HG02623 (cell line): ENCODE data around the gene FHAD1.

Experiments
- ATAC-seq: cut with Tn5 transposase; IDR thresholded peaks from one replicate; pipeline ENCODE4 v1.9.1; 2021; ENCODE audit warnings: moderate library complexity; ENCODE audit not compliant: unreplicated experiment

FHAD1 gene

DNA sequence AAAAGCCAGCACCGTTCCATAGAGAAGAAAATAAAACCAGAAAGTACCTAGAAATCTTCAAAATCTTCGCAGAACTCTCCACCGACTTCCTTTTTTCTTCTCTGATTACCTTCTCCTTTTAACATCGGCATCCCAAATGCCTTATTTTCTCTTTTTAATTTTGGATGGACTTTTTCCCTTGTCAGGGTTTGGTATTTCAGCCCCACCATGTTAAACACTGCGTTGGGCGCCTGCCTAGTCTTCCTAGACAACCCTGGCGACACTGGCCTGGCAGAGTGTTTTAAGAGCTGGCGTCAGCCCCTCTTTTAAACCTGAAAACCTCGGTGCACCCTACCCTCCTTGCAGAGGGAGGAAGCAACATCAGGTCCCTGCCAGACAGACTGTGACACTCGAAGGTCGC is 96.7 kb downstream of the FHAD1 start:
- no peak for ATAC-seq

DNA sequence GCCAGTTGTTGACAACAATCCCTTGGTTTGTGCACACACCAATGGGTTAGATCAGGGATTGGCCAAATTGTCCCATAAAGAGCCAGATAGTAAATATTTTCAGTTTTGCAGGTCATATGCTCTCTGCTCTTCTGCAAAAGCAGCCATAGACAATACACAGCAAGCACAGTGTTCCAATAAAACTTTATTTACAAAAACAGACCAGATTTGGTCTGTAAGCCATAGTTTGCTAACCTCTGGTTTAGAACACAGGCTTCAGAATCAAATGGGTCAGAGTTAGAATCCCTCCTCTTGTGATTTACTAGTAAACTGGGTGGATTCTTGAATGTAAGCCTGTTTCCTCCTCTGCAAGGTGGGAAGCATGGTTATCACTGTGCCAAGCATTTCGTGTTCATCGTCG is 97.4 kb downstream of the FHAD1 start:
- no peak for ATAC-seq

DNA sequence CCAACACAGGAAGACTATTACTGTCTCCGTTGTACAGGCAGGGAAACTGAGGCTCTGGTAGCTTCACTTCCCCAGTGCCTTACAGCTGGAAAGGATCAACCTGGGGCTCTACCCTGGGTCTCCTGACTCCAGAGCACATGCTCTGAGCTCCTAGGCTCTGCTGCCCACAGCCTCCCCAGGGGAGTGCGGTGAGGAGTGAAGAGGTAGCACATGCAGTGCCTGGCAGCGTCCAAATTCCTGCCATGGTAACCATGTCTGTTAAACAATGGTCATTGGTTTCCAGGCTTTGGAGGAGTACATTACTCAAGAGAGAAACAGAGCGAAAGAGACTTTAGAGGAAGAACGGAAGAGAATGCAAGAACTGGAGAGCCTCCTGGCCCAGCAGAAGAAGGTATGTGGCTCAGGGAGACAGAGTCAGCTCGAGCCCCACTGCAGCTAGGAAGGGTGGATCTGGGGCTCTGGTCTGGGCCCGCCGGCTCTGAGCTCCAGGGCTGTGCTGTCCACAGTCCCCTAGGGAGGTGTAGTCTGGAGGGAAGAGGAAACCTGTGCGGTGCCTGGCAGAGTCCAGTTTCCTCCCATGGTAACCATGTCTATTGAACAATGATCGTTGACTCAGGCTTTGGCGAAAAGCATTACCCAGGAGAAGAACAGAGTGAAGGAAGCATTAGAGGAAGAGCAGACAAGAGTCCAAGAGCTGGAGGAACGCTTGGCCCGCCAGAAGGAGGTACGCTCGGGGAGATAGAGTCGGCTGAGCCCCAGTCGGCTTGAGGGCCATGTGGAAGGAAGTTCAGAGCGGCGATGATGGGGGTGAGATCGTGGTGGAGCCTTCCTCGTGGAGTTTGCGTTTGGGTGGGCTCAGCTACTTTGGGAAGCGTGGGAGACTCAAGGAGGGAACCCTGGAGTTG is 98.0 kb downstream of the FHAD1 start:
- ATAC-seq, result no peak

DNA sequence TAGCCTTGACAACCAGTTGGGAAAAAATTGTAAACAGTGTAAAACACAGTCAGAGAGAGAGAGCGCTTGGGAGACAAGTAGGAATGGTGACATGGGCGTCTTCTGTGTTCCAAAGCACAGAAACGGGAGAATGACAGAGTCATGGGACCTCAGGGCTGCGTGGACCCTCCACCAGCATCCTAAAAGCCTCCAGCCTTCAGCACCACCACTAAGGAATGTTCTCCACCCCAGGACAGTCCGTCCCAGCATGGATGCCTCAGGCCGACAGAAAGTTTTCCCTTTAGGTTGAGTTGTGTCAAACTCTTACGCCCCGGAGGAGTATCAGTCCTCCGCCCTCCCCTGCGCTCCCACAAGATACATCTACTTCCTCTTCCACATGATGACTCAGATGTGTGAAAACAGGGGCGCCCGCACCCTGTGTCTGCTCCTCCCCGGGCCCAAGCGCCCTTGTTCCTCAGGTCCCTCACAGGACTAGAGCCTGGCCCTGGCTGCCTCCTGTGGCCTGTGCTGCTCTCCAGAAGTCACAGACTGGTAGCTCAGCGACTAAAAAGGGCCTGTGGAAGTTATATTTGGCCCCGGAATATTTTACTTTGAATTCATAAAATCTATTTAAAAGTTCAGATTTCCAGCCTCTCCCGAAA is 98.8 kb downstream of the FHAD1 start:
- no peak for ATAC-seq

DNA sequence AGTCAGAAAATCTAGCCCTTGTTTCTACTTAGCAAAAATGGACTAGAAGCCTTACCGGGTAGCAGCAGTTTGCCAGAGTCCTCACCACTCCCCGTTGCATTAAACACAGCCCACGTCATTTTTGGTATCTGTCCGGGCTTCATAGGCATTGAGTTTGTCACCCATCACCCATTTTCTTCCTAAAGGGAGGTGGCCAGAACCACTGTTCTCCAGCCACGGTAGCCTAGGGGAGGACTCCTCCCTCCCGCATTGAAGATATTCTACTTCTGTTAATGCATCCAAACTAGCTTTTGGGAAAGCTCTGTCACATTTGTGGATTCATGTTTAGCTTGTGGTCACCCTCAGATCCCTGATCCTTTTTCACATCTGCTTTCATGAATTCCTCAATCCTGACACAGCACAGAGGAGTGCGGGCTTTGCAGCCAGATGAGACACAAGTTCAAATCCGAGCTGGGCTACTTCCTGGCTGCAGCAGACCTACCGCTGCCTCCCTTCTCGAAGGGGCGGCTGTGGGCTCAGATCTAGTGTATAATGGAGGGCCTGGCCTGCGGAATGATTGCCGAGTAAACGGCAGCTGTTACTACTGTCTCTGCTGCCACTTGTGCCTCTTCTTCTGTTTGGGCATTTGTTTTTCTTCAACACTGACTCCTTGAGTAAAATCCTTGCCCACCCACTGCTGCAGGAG is 99.5 kb downstream of the FHAD1 start:
- ATAC-seq, result no peak

DNA sequence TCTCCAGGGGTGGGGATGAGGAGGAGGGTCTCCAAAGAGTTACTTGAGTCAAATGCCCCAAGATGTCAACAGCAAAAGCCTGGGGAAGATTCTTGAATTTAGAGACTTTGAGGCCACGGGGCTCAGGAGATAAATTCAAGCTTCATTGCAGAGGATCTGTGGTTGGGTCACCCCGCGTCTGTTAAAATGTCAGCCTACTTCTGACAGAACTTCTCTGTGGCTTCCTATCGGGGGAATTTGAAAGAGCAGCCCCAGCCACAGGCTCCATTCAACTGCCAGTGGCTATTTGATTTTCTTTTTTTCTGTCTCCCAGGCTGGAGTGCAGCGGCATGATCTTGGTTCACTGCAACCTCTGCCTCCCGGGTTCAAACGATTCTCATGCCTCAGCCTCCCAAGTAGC is 100.2 kb downstream of the FHAD1 start:
- no peak for ATAC-seq

DNA sequence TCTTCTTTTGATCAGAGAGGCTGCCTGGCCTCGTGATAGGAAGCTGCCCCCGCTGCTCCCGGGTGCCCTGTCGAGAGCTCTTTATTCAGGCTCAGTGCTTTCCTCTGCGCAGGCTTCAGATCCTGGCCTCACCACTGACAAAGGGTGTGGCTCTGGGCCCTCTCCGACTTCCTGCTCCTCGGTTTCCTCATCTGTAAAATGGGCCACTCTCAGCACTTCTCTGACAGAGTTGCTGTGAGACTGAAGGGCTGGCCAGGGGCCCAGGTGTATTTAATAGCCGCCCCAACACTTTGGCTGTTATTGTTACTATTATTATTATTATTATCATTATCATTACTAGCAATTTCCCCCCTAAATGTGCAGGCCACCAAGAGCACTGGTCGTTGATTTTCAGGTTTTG is 101.6 kb downstream of the FHAD1 start:
- ATAC-seq, result no peak

DNA sequence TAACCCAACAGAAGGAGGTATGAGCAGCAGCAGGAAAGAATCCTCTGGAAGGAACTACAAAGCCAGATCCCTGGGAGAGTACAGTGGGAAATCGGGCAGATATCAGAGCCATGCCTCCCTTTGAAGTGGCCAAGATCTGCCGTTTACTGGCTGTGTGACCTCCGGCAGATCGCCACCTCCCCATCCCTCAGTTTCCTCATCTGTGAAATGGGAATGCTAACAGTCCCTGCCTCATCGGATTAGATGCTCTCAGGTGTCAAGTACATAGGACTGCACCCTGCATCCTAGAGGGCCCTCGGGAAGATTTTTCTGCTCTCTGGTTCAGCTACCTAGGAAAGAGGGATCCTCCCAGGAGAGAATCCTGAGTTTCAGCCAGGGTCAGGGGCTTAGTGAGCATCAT is 102.1 kb downstream of the FHAD1 start:
- ATAC-seq, result no peak

DNA sequence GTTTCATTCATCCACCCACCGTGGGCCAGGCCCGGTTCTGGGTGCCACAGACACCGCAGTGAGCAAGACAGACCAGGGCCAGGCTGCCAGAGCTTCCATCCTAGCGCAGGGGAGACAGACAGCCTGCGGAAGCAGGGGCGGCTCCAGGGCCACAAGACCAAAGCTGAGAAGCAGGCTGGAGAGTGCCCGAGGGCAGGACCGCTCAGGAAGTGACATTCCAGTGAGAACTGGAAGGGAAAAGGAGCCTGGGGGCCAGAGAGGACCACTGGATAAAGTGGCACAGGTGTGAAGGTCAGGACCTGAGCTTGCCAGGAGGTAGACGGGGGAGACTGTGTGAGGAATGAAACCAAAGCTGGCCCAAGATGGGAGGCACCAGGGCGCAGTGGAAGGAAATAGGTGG is 103.1 kb downstream of the FHAD1 start:
- ATAC-seq, result no peak

DNA sequence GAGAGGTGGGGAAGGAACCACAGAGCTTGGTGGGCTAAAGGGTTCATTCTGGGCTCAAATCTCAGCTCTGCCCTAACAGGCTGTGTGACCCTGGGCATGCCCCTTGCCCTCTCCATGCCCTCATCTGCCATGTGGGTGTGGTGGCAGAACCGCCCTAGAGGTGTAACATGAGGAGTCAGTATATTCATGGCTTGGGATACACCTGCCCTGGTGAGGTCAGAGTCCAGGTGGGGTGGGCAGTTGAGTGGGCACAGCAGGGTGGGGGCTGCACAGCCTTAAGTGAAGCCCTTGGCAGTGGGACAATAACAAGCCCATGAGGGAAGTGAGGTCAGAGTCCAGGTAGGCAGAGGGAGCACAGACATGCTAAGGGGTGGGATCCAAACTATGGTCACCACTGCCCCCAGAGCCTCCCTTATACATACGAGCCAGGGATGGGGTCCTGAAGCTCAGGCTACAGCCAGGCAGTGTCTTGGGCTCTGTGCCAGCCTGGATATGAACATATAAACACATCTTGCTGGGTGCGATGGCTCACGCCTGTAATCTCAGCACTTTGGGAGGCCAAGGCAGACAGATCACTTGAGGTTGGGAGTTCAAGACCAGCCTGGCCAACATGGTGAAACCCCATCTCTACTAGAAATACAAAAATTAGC is 103.7 kb downstream of the FHAD1 start:
- no peak for ATAC-seq

DNA sequence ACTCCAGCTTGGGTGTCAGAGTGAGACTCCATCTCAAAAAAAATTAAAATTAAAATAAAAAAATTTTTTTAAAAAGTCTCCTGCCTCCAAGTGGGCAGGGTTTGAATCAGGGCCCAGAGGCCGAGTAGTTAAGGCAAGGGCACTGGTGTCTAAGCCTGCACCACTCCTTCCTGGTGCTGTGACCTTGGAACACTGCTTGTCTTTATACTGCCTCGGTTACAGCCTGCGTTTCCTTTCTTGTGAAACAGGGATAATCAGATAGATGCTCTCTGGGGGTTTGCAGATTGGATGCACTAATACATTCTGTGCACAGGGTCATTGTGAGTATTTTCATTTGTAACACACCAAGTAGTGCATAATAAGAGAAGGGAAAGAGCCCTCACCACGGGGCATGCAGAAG is 104.3 kb downstream of the FHAD1 start:
- no peak for ATAC-seq

DNA sequence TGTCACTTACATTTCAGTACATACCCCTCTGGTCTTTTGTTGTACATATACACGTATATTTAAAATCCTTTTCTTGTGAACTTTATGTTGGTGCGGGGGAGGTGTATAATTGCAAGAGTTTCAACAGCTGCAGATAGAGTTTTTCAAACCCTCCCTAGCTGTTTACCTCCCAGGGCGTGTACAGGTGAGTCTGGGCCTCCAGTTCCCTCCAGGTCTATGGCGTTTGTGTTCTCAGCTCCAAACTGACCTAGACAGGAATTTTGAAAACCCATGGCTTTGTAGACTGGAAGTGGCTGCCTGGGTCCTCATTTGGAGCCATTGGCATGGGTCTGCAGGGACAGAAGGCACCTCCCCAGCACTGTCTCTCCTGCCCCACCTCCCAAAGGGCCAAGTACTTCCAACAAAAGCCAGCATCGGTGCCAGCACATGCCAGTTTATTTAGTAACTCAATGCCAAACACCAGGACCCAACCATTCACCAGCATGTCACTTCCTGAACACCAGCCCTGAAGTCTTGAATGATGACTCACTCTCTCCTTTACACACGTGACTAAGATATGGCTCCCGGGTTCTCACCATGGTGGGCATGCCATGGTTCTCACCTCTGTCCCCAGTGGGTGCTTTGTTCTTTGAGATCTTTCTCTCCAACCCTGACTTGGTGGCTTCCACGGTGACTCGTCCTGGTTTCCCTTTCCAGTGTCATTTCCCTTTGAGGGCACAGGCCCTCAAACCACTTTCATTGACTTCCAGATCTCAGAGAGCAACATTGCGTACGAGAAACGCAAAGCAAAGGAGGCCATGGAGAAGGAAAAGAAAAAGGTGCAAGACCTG is 105.3 kb downstream of the FHAD1 start:
- ATAC-seq, result no peak

DNA sequence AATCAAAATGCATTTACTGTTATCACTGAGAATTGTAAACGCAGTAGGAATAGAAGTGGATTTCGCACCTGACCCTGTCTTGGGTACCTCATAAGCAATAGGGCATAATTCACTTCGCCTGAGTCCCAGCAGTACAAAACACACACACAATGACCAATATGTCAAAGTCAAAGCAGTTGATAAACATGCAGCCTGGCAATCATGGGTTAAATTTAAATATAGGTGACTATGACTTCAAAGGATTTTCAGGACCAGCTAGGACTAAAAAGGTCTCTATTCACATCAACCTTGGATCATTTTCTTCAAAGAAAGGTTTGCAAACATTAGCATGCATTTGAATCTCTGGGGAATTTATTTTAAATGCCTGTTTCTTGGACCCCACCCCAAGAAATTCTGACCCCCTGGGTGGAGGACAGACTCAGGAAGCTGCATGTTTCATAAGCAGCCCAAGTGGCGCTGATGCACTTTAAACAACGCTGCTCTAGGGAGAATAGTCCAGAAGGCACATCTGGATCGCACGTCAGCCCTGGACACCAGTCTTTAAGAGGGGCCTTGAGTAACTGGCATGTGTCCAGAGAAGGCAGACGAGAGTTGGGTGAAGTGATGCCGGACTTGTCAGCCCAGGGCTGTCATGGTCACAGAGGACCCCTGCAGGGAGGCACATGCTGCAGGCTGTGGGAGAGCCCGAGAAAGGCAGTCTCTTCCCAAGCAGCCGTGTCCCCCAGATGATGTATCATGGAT is 107.0 kb downstream of the FHAD1 start:
- no peak for ATAC-seq

DNA sequence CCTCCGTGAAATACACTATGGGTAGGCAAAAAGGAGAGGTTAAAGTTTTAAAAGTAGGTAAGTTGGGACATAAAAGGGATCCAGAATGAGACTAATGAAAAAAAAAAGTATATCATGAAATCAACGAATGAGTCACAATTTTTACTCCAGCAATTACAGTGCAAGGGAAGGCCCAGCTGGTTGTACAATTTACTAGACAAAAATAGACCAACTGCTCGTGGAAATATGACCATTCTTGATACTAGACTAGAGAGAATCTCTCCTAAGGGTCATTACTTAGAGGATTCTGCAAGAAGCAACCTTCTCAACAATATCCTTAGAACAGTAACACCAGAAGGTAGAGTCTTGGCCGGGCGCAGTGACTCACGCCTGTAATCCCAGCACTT is 107.5 kb downstream of the FHAD1 start:
- ATAC-seq, result no peak

DNA sequence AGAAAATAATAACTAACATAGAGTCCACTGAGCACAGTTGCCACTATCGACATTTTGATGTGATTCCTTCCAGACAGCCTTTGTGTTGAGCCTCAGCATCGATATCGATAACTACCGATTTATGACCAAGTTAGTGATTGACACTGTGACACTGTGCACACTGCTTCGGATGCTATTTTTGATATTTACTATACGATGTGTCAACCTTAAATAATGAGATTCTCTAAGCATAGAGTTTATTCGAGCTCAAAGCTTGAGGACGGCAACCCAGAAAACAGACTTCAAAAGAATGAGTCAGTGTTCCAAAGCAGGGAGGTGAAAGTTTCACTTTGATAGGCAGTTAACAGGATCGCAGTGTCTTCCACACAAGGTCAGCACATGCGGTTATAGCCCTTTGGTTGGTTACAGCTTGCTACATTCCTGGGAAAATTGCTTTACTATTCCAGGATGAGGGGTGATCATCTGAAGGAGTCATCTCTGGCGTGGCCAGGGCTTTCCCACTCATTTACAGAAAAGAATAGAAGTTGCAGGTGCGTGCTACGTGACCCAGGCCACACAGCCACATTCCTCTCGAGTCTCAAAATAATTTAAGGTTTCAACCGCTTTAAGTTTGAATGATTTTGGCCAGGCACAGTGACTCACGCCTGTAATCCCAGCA is 109.1 kb downstream of the FHAD1 start:
- ATAC-seq, result no peak

DNA sequence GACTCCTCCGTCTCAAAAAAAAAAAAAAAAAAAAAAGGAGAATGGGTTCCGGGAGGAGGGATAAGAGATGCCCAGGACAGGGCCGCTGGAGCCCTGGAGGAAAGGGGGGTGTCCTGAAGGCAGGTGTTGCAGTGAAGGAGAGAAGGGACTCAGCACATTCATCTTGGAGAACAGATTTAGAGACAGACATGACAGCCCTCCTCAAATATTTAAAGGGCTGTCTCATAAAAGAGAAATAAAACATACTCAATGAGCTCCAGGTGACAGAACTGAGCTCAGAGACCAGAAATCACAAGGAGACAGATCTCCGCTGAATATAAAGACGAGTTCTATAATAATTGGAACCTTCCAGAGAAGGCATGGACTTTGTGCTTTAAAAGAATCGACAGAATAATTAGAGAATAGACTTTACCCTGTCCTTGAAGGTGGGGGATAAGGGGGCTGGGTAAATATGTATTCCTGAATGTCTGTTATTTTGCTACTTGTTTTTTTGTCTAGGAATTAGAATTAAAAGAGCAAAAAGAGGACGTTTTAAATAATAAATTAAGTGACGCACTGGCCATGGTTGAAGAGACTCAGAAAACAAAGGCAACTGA is 110.7 kb downstream of the FHAD1 start:
- ATAC-seq, result no peak

DNA sequence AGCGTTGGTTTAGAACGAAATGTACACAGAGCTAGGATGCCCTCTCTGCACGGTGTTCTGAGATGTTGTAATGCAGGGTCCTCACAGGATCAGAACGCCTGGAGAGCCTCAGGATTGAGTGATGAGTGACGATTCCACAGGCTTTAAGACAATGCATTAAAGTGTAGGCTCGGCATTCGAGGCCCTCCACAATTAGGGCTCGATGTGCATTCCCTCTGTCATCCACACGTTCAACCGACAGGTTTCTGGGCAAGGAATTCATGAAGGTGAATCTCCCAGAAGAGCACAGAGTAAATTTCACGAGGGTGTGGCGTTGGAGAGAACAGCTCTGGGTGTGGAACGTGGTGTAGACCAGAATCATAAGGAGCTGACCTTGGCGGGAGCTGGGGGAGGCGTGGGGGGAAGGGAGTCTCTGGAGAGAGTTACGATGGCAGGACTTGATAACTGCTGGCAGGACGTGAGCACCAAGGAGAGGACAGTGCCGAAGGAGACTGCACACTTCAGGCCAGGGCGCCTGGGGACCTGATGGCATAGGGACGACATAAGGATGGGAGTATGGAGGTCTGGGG is 111.6 kb downstream of the FHAD1 start:
- ATAC-seq, result no peak

DNA sequence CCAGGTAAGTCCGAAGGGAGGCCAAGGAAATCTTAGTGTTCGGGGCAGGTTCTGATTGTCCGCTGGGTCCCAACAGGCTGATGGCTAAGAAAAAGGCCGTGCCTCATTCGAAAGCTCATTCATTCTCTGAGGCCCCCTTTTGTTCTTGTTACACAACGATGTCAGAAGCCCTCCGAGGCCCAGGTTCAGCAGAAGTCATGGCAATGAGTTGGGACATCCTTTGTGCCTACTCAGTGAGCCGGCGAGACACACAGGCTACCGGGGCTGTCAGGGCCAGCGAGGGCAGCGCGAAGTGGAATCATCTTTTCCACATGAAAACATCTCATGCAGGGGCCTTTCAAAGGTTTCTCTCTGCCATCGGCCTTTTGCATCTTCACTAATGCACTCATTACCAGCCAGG is 113.7 kb downstream of the FHAD1 start:
- ATAC-seq, result no peak
